GM23338 (cell line): Measurements from ENCODE around the gene PSMD11. TPM values are rescaled to one million over a fixed set of nuclear protein-coding genes. Genes with fewer than 3 reads are reported as not detected.

Experiments used
- ATAC-seq: fragments of 200-7000 bp; cut with Tn5 transposase; 3 replicates; pipeline ENCODE4 v1.9.1; 2020
- DNase-seq: peaks from one replicate; pipeline ENCODE4 v3.0.0-alpha.2; 2015; ENCODE audit warnings: low spot score
- H2AFZ ChIP-seq: fragments of 200-600 bp; sonication (generic); 2 replicates; pipeline ENCODE4 v1.8.0; 2016; ENCODE audit warnings: antibody characterized with exemption, mild to moderate bottlenecking, moderate library complexity
- H3F3A ChIP-seq: fragments of 200-600 bp; sonication (generic); replicated peaks from 2 replicates; pipeline ENCODE4 v1.8.0; 2017; ENCODE audit warnings: antibody characterized with exemption, mixed run types, low read depth
- H3K27ac ChIP-seq: fragments of 200-600 bp; sonication (generic); 2 replicates; pipeline ENCODE4 v1.6.1; 2016; ENCODE audit warnings: low read depth
- H3K27me3 ChIP-seq: fragments of 200-600 bp; sonication (generic); 2 replicates; pipeline ENCODE4 v1.8.0; 2016; ENCODE audit warnings: mild to moderate bottlenecking, mixed run types, moderate library complexity; ENCODE audit not compliant: insufficient read depth
- H3K36me3 ChIP-seq: fragments of 200-600 bp; sonication (generic); 2 replicates; pipeline ENCODE4 v1.8.0; 2016; ENCODE audit warnings: mild to moderate bottlenecking; ENCODE audit not compliant: insufficient read depth
- H3K4me1 ChIP-seq: fragments of 200-600 bp; sonication (generic); 2 replicates; pipeline ENCODE4 v1.8.0; 2016; ENCODE audit warnings: mild to moderate bottlenecking, moderate library complexity; ENCODE audit not compliant: insufficient read depth
- H3K4me2 ChIP-seq: fragments of 200-600 bp; sonication (generic); 2 replicates; pipeline ENCODE4 v1.7.1; 2017; ENCODE audit warnings: mixed run types
- H3K4me3 ChIP-seq: fragments of 200-600 bp; sonication (generic); 2 replicates; pipeline ENCODE4 v1.6.1; 2016; ENCODE audit warnings: mixed run types
- H3K79me2 ChIP-seq: fragments of 200-600 bp; sonication (generic); replicated peaks from 2 replicates; pipeline ENCODE4 v1.8.0; 2017; ENCODE audit warnings: mild to moderate bottlenecking; ENCODE audit not compliant: insufficient read depth
- H3K9me2 ChIP-seq: fragments of 200-600 bp; sonication (generic); 2 replicates; pipeline ENCODE4 v1.8.0; 2017; ENCODE audit not compliant: insufficient read depth
- H4K20me1 ChIP-seq: fragments of 200-600 bp; sonication (generic); replicated peaks from 2 replicates; pipeline ENCODE4 v1.8.0; 2017; ENCODE audit warnings: mild to moderate bottlenecking; ENCODE audit not compliant: insufficient read depth
- H3K27ac Mint-ChIP-seq: 2 replicates; pipeline ENCODE4 v1.8.0; 2020; ENCODE audit warnings: inconsistent platforms, mild to moderate bottlenecking, moderate library complexity, mixed read lengths
- H3K27me3 Mint-ChIP-seq: 3 replicates; pipeline ENCODE4 v1.8.0; 2022; ENCODE audit warnings: low read depth, mild to moderate bottlenecking, moderate library complexity, mixed read lengths, inconsistent platforms; ENCODE audit not compliant: insufficient read depth, poor library complexity
- H3K36me3 Mint-ChIP-seq: 3 replicates; pipeline ENCODE4 v1.8.0; 2021; ENCODE audit warnings: low read depth, mild to moderate bottlenecking, inconsistent platforms, moderate library complexity, mixed read lengths
- H3K4me1 Mint-ChIP-seq: 3 replicates; pipeline ENCODE4 v1.8.0; 2020; ENCODE audit warnings: mild to moderate bottlenecking, inconsistent platforms, mixed read lengths
- H3K4me3 Mint-ChIP-seq: 3 replicates; pipeline ENCODE4 v1.8.0; 2021; ENCODE audit warnings: moderate library complexity, mild to moderate bottlenecking, inconsistent platforms, mixed read lengths
- H3K9me3 Mint-ChIP-seq: 3 replicates; pipeline ENCODE4 v1.8.0; 2020; ENCODE audit warnings: moderate library complexity, mild to moderate bottlenecking, inconsistent platforms, mixed read lengths
- CREB1 ChIP-seq: fragments of 250-450 bp; sonication (Bioruptor Pico); IDR thresholded peaks from 2 replicates; pipeline ENCODE4 v1.5.0; 2020; ENCODE audit warnings: low read depth, mild to moderate bottlenecking, moderate library complexity
- CTCF ChIP-seq, 2 experiments: fragments of 200-600 bp in 1 of 2; sonication (generic) in 1 of 2; conservative IDR thresholded peaks; 2 replicates each; pipeline versions ENCODE4 v1.5.1 to v1.6.1; 2016 to 2017; ENCODE audit warnings: antibody characterized with exemption in 2 of 2, low read depth in 2 of 2, mild to moderate bottlenecking in 2 of 2, moderate library complexity in 1 of 2
- EZH2 ChIP-seq: fragments of 200-600 bp; sonication (generic); IDR thresholded peaks from one replicate; pipeline ENCODE4 v1.8.0; 2017; ENCODE audit warnings: antibody characterized with exemption, mild to moderate bottlenecking, low read depth; ENCODE audit not compliant: unreplicated experiment
- EZH2phosphoT487 ChIP-seq: fragments of 200-600 bp; sonication (generic); IDR thresholded peaks from one replicate; pipeline ENCODE4 v1.8.1; 2018; ENCODE audit warnings: antibody characterized with exemption; ENCODE audit not compliant: unreplicated experiment
- JUNB ChIP-seq: IDR thresholded peaks from one replicate; pipeline ENCODE4 v1.6.1; 2016; ENCODE audit warnings: antibody characterized with exemption; ENCODE audit not compliant: unreplicated experiment
- NANOG ChIP-seq: IDR thresholded peaks from 2 replicates; pipeline ENCODE4 v1.6.1; 2016; ENCODE audit warnings: antibody characterized with exemption, borderline replicate concordance
- POLR2AphosphoS5 ChIP-seq: IDR thresholded peaks from 2 replicates; pipeline ENCODE4 v1.6.1; 2016; ENCODE audit warnings: antibody characterized with exemption, low read depth
- STAT1 ChIP-seq: IDR thresholded peaks from one replicate; pipeline ENCODE4 v1.6.1; 2016; ENCODE audit warnings: antibody characterized with exemption; ENCODE audit not compliant: unreplicated experiment
- ZNF114 ChIP-seq: fragments of 250-450 bp; sonication (Bioruptor Pico); IDR thresholded peaks from 2 replicates; pipeline ENCODE4 v1.5.0; 2020; ENCODE audit warnings: mild to moderate bottlenecking, moderate library complexity
- ZNF331 ChIP-seq: fragments of 250-450 bp; sonication (Bioruptor Pico); IDR thresholded peaks from 2 replicates; pipeline ENCODE4 v1.5.0; 2020; ENCODE audit warnings: low read depth, mild to moderate bottlenecking, moderate library complexity
- ZNF462 ChIP-seq: fragments of 250-450 bp; sonication (Bioruptor Pico); IDR thresholded peaks from 2 replicates; pipeline ENCODE4 v1.5.0; 2020; ENCODE audit warnings: mild to moderate bottlenecking, moderate library complexity
- polyA plus RNA-seq: library from polyadenylated mRNA; unstranded; fragments of >200 nt; fragmentation: Nextera tagmentation; extraction: Ambion mirVana; gene quantifications from 2 replicates; pipeline ENCODE4 v1.2.1, GENCODE V29; 2016
- total RNA-seq: library from RNA; depleted of rRNA; stranded (reverse); fragments of >200 nt; shearing (Covaris generic); gene quantifications from 2 replicates; pipeline ENCODE4 v1.2.3, GENCODE V29; 2014
- TF ChIP-seq, protein P1 (sequence below): IDR thresholded peaks from one replicate; pipeline ENCODE4 v1.6.1; 2018; ENCODE audit warnings: antibody characterized with exemption; ENCODE audit not compliant: unreplicated experiment
- TF ChIP-seq, protein P2 (sequence below): IDR thresholded peaks from 2 replicates; pipeline ENCODE4 v1.6.1; 2016; ENCODE audit warnings: antibody characterized with exemption

PSMD11 gene
- total and polyA plus RNA-seq, 2 experiments from 2014 or later = 180 to 360 TPM

- TF ChIP-seq CTCF (conservative IDR thresholded peaks at IDR 0.05; ENCODE audit: low read depth in 2 of 2) (no peak), ZNF331 (CRISPR knock-in tag) (no peak), CREB1 (CRISPR knock-in tag) (no peak), POLR2AphosphoS5 (no peak), ZNF462 (CRISPR knock-in tag) (no peak), JUNB (no peak), EZH2phosphoT487 (no peak), STAT1 (no peak), EZH2 (no peak), ZNF114 (CRISPR knock-in tag) (no peak), NANOG (no peak)
- TF ChIP-seq, protein P1, sequence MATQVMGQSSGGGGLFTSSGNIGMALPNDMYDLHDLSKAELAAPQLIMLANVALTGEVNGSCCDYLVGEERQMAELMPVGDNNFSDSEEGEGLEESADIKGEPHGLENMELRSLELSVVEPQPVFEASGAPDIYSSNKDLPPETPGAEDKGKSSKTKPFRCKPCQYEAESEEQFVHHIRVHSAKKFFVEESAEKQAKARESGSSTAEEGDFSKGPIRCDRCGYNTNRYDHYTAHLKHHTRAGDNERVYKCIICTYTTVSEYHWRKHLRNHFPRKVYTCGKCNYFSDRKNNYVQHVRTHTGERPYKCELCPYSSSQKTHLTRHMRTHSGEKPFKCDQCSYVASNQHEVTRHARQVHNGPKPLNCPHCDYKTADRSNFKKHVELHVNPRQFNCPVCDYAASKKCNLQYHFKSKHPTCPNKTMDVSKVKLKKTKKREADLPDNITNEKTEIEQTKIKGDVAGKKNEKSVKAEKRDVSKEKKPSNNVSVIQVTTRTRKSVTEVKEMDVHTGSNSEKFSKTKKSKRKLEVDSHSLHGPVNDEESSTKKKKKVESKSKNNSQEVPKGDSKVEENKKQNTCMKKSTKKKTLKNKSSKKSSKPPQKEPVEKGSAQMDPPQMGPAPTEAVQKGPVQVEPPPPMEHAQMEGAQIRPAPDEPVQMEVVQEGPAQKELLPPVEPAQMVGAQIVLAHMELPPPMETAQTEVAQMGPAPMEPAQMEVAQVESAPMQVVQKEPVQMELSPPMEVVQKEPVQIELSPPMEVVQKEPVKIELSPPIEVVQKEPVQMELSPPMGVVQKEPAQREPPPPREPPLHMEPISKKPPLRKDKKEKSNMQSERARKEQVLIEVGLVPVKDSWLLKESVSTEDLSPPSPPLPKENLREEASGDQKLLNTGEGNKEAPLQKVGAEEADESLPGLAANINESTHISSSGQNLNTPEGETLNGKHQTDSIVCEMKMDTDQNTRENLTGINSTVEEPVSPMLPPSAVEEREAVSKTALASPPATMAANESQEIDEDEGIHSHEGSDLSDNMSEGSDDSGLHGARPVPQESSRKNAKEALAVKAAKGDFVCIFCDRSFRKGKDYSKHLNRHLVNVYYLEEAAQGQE = no peak
- TF ChIP-seq, protein P2, sequence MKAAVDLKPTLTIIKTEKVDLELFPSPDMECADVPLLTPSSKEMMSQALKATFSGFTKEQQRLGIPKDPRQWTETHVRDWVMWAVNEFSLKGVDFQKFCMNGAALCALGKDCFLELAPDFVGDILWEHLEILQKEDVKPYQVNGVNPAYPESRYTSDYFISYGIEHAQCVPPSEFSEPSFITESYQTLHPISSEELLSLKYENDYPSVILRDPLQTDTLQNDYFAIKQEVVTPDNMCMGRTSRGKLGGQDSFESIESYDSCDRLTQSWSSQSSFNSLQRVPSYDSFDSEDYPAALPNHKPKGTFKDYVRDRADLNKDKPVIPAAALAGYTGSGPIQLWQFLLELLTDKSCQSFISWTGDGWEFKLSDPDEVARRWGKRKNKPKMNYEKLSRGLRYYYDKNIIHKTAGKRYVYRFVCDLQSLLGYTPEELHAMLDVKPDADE = no peak
- Histone ChIP-seq H3K27me3 (no peaks in the 10 kb centered on the region), H3K4me3 (peak overlapping the region; percentile 45), H3K36me3 (no peaks in the 10 kb centered on the region), H3K27ac (peak overlapping the region; percentile 87), H3K4me2 (peak overlapping the region; percentile 71), H3K79me2 (no peaks in the 10 kb centered on the region), H4K20me1 (no peaks in the 10 kb centered on the region), H3F3A (peaks cover 21% of the 10 kb centered on the region), H2AFZ (peak overlapping the region; percentile 3), H3K9me2 (no peaks in the 10 kb centered on the region), H3K4me1 (peaks cover 65% of the 10 kb centered on the region)
- H3K27me3 Mint-ChIP-seq = peaks cover 15% of the 10 kb centered on the region
- DNase-seq = peak; percentile 55
- no peaks in the 10 kb centered on the region for H3K36me3 Mint-ChIP-seq
- peaks cover 73% of the 10 kb centered on the region for H3K4me1 Mint-ChIP-seq
- H3K9me3 Mint-ChIP-seq = no peaks in the 10 kb centered on the region
- peak overlapping the region; percentile 72 for H3K4me3 Mint-ChIP-seq
- peak overlapping the region; percentile 74 for H3K27ac Mint-ChIP-seq
- peak; percentile 3; the same call in 1 of the 3 replicates for ATAC-seq
Observed at GRCh38 chr17:32520104-32520701, 75.9 kb downstream of the PSMD11 start.
